MCF 10A (cell line): ENCODE results near the gene CTCF. TPM values are rescaled to one million over a fixed set of nuclear protein-coding genes. Genes with fewer than 3 reads are reported as not detected.

ENCODE experiments used
- BruUV-seq: library from RNA; stranded (reverse); fragments of 400-500 nt; replicated peaks from 2 replicates; lab custom pipeline; 2021; lab: Mats Ljungman, UMichigan
- CTCF ChIA-PET: fragments of 300-600 bp; sonication (Branson Sonifier 250); formaldehyde crosslinking; extraction: SDS; loops from one replicate; lab custom pipeline; 2021; ENCODE audit warnings: antibody characterized with exemption, inconsistent platforms; lab: Yijun Ruan, JAX
- POLR2A ChIA-PET: fragments of 300-600, 350-650 bp; sonication (Branson Sonifier 250); formaldehyde crosslinking; extraction: SDS; loops from one replicate; lab custom pipeline; 2020; ENCODE audit warnings: antibody characterized with exemption, inconsistent platforms; lab: Yijun Ruan, JAX
- DNase-seq: peaks from one replicate; pipeline ENCODE4 v3.0.0-alpha.2; 2018; ENCODE audit not compliant: unreplicated experiment
- H3K27ac Mint-ChIP-seq: one replicate; pipeline ENCODE4 v1.8.0; 2022; ENCODE audit warnings: mild to moderate bottlenecking, low read depth, mixed read lengths; ENCODE audit not compliant: unreplicated experiment
- H3K27me3 Mint-ChIP-seq: one replicate; pipeline ENCODE4 v1.8.0; 2022; ENCODE audit warnings: mixed read lengths; ENCODE audit not compliant: insufficient read depth, unreplicated experiment
- H3K36me3 Mint-ChIP-seq: one replicate; pipeline ENCODE4 v1.8.0; 2022; ENCODE audit warnings: mild to moderate bottlenecking, moderate library complexity, mixed read lengths; ENCODE audit not compliant: insufficient read depth, unreplicated experiment
- H3K4me1 Mint-ChIP-seq: one replicate; pipeline ENCODE4 v1.8.0; 2022; ENCODE audit warnings: mixed read lengths; ENCODE audit not compliant: insufficient read depth, unreplicated experiment
- H3K4me3 Mint-ChIP-seq: one replicate; pipeline ENCODE4 v1.8.0; 2022; ENCODE audit warnings: mild to moderate bottlenecking, moderate library complexity, mixed read lengths; ENCODE audit not compliant: unreplicated experiment
- H3K9me3 Mint-ChIP-seq: one replicate; pipeline ENCODE4 v1.8.0; 2022; ENCODE audit warnings: mixed read lengths; ENCODE audit not compliant: unreplicated experiment
- intact Hi-C: fragments of 100-400 bp; cut with micrococcal nuclease; formaldehyde crosslinking; loops from 2 replicates; pipeline ENCODE4 v1.14.1; 2022
- total RNA-seq: library from RNA; stranded (reverse); gene quantifications from 2 replicates; pipeline ENCODE4 v1.2.3, GENCODE V29; 2022
- TF ChIP-seq, protein P1 (sequence below): fragments of 200-600 bp; IDR thresholded peaks from one replicate; pipeline ENCODE4 v1.8.0; 2022; ENCODE audit warnings: antibody characterized with exemption, mild to moderate bottlenecking; ENCODE audit not compliant: unreplicated experiment

Gene CTCF
- total RNA-seq, 1 experiment from 2014 or later: 40.6 TPM

DNA sequence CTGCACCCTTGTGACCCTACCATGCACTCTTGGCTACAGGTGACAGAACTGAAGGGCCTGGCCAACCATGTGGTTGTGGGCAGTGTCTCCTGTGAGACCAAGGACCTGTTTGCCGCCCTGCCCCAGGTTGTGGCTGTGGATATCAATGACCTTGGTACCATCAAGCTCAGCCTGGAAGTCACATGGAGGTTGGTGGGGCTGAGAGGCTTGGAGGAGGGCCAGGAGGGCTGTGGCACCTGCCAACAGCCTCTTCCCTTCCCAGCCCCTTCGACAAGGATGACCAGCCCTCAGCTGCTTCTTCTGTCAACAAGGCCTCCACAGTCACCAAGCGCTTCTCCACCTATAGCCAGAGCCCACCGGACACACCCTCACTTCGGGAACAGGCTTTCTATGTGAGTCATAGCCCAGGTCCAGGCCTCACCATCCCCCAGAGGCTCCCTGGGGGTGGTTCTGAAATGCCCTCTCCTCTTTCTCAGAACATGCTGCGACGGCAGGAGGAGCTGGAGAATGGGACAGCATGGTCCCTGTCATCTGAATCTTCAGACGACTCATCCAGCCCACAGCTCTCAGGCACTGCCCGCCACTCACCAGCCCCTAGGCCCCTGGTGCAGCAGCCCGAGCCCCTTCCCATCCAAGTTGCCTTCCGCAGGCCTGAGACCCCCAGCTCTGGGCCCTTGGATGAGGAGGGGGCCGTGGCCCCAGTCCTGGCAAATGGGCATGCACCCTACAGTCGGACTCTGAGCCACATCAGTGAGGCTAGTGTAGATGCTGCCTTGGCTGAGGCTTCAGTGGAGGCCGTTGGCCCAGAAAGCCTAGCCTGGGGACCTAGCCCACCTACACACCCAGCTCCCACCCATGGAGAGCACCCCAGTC lies 20.7 kb upstream of the CTCF start:
- no TSS peak for BruUV-seq
- Mint-ChIP-seq H3K27me3 (no peaks in the 10 kb centered on the region), H3K9me3 (no peaks in the 10 kb centered on the region), H3K4me1 (peaks cover 43% of the 10 kb centered on the region), H3K4me3 (no peak overlapping the region), H3K36me3 (peaks cover 22% of the 10 kb centered on the region), H3K27ac (peak overlapping the region; percentile 42)
- DNase-seq: peak; percentile 55
- POLR2A ChIA-PET: interaction anchor here (0.6 to 0.8 kb wide), 2 partner anchors 14 to 28 kb away, joined by 3 to 4 read pairs; no protein-coding TSS in a partner anchor
- TF ChIP-seq, protein P1, sequence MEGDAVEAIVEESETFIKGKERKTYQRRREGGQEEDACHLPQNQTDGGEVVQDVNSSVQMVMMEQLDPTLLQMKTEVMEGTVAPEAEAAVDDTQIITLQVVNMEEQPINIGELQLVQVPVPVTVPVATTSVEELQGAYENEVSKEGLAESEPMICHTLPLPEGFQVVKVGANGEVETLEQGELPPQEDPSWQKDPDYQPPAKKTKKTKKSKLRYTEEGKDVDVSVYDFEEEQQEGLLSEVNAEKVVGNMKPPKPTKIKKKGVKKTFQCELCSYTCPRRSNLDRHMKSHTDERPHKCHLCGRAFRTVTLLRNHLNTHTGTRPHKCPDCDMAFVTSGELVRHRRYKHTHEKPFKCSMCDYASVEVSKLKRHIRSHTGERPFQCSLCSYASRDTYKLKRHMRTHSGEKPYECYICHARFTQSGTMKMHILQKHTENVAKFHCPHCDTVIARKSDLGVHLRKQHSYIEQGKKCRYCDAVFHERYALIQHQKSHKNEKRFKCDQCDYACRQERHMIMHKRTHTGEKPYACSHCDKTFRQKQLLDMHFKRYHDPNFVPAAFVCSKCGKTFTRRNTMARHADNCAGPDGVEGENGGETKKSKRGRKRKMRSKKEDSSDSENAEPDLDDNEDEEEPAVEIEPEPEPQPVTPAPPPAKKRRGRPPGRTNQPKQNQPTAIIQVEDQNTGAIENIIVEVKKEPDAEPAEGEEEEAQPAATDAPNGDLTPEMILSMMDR: no peak
- CTCF ChIA-PET: interaction anchor here (0.8 to 1.9 kb wide), 5 partner anchors 9 to 47 kb away, joined by 3 to 6 read pairs (median 4); no protein-coding TSS in a partner anchor
- intact Hi-C loops: no loop called here

DNA sequence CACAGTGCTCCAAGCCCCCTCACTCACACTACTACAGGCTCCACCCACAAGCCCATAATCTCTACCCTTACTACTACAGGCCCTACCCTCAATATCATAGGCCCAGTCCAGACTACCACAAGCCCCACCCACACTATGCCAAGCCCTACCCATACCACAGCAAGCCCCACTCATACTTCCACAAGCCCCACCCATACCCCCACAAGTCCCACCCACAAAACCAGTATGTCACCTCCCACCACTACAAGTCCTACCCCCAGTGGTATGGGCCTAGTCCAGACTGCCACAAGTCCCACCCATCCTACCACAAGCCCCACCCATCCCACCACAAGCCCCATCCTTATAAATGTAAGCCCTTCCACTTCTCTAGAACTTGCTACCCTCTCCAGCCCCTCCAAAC lies 19.9 kb upstream of the CTCF start:
- TF ChIP-seq, protein P1: no peak
- intact Hi-C loops: no loop called here
- Mint-ChIP-seq H3K36me3 (peaks cover 20% of the 10 kb centered on the region), H3K9me3 (no peaks in the 10 kb centered on the region), H3K4me1 (peaks cover 41% of the 10 kb centered on the region), H3K27ac (no peak overlapping the region), H3K27me3 (no peaks in the 10 kb centered on the region), H3K4me3 (no peak overlapping the region)
- BruUV-seq: no TSS peak
- ChIA-PET POLR2A (interaction anchor here (1.6 kb wide), 1 partner anchor 11 kb away, joined by 3 read pairs; no protein-coding TSS in a partner anchor), CTCF (no interaction called here)
- DNase-seq: peak; percentile 56

DNA sequence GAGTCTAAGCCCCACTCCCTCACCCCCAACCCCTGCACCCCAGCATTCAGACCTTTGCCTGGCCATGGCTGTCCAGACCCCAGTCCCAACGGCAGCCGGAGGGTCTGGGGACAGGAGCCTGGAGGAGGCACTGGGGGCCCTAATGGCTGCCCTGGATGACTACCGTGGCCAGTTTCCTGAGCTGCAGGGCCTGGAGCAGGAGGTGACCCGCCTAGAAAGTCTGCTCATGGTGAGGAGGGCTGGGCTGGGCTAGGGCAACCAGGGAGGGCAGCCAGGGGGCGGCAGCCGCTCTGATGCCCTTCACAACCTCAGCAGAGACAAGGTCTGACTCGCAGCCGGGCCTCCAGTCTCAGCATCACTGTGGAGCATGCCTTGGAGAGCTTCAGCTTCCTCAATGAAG lies 19.3 kb upstream of the CTCF start:
- no TSS peak for BruUV-seq
- TF ChIP-seq, protein P1: no peak
- ChIA-PET POLR2A (interaction anchor here (0.6 to 2.7 kb wide), 4 partner anchors 11 to 650 kb away, joined by 3 to 12 read pairs (median 3); partner anchors contain the start of gene RIPOR1), CTCF (interaction anchor here (1.9 to 6.1 kb wide), 4 partner anchors 11 to 21 kb away, joined by 7 to 60 read pairs (median 52); partner anchors contain the start of genes CTCF and RIPOR1)
- intact Hi-C loops: no loop called here
- Mint-ChIP-seq H3K4me1 (peaks cover 41% of the 10 kb centered on the region), H3K9me3 (no peaks in the 10 kb centered on the region), H3K4me3 (no peak overlapping the region), H3K27me3 (no peaks in the 10 kb centered on the region), H3K36me3 (peaks cover 20% of the 10 kb centered on the region), H3K27ac (no peak overlapping the region)
- DNase-seq: no peak

DNA sequence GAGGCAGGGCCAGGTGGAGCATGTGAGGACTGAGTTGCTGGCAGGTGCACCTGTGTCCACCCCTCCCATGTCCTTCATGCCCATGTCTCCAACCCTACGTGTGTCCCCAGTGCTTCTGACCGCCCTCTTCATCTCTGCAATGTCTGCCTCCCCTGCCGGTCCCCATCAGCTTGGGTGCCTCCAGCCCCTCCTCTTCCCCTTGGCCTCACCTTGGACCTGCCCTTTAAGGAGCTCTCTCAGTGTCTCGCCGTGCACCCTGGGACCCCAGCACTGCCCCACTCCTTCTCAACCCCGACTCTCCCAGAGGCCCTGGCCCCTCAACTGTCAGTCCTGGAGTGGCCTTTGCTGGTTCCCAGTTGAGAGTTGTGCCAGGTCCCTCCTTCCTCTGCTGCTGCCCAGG lies 18.7 kb upstream of the CTCF start:
- no peak overlapping the region for H3K27ac Mint-ChIP-seq
- H3K36me3 Mint-ChIP-seq: peaks cover 20% of the 10 kb centered on the region
- H3K27me3 Mint-ChIP-seq: no peaks in the 10 kb centered on the region
- POLR2A ChIA-PET: interaction anchor here (0.6 to 2.7 kb wide), 8 partner anchors 9 to 650 kb away, joined by 3 to 15 read pairs (median 4); partner anchors contain the start of gene RIPOR1
- H3K4me1 Mint-ChIP-seq: peaks cover 41% of the 10 kb centered on the region
- no TSS peak for BruUV-seq
- TF ChIP-seq, protein P1: no peak
- CTCF ChIA-PET: interaction anchor here (0.6 to 6.1 kb wide), 7 partner anchors 12 to 233 kb away, joined by 3 to 60 read pairs (median 10); partner anchors contain the start of genes CTCF and RIPOR1
- DNase-seq: no peak
- no peak overlapping the region for H3K4me3 Mint-ChIP-seq
- no peaks in the 10 kb centered on the region for H3K9me3 Mint-ChIP-seq
- intact Hi-C loops: no loop called here
